ENCODE data around the gene FAIM. TPM values are rescaled to one million over a fixed set of nuclear protein-coding genes. Genes with fewer than 3 reads are reported as not detected.
"Not testable (repeated sequence)": the region's sequence is repeated elsewhere in the genome, so short reads cannot be mapped to it uniquely, and the experiment has no call there.

Gene FAIM
- polyA plus RNA-seq, 12 donors: 9.4 to 25.4 (median 15.6) TPM; not detected in 1

DNA sequence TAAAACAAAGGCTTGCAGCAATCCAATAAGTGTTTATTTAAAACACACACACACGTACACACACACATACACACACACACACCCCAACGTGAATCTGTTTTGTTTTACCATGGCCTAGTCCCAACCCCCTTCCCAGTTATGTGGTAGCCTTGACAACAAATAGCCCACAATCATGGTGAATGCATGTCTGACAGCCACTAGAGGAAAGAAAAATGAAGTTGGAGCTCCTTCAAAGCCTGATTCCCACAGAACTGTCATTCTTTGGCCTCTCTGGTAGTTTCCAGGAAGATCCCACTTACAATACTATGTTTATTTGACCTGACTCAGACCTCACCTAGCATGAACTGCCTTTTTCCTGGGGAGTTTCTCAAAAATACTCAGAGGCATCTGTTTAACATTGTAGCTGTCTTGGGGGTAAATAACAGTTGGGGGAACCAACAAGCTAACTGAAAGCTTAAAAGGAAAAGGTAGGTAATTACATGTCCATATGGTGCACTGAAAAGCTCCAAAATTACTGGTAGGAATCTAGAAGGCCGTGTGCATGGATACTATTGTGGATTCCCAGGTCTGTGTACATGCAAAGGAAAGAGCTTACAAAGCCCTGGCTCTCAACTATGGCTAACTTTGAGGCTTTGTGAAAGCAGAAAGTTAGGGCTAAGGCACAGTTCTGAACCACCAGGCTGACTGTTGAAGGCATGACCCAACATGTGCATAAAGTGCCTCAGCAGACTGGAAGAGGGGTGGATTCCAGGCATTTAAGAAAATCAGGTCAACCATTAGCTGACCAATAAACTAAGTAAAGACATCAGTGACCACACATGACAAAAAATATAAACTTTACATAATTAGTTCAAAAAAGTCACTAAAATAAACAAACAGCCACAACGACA is 65.3 kb downstream of the FAIM start:
- DNase-seq: peak; percentile 31

DNA sequence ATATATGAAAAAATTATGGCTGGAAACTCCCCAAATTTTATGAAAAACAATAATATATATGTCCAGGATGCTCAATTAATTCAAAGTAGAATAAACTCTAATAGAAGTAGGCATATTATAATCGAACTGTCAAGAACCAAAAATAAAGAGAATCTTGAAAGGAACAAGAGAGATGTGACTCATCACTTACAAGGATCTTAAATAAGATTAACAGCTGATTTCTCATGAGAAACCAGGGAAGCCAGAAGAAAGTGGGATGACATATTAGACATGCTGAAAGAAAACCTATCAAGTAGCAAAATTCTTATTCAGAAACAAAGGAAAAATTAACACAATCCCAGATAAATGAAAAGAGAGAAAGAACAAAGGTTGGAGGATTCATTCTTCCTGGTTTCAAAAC is 66.8 kb downstream of the FAIM start:
- DNase-seq: no peak

DNA sequence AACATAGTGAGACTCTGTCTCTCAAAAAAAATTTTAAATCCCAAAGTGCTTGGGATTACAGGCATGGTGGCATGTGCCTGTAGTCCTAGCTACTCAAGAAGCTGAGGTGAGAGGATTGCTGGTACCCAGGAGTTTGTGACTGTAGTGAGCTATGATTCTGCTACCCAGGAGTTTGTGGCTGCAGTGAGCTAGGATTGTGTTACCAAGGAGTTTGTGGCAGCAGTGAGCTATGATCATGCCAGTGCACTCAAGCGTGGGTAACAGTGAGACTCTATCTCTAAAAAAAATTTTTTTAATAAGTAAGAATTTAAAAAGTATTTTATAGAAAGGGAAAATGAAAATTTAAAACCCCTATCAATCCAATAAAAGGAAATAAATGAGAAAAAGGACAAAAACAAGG is 69.5 kb downstream of the FAIM start:
- DNase-seq: no peak

GRCh38 chr3:138678874-138679392 is 70.4 kb downstream of the FAIM start:
- no peak for DNase-seq

- not testable (repeated sequence) for DNase-seq
Observed at GRCh38 chr3:138680974-138681373, 72.4 kb downstream of the FAIM start.

DNA sequence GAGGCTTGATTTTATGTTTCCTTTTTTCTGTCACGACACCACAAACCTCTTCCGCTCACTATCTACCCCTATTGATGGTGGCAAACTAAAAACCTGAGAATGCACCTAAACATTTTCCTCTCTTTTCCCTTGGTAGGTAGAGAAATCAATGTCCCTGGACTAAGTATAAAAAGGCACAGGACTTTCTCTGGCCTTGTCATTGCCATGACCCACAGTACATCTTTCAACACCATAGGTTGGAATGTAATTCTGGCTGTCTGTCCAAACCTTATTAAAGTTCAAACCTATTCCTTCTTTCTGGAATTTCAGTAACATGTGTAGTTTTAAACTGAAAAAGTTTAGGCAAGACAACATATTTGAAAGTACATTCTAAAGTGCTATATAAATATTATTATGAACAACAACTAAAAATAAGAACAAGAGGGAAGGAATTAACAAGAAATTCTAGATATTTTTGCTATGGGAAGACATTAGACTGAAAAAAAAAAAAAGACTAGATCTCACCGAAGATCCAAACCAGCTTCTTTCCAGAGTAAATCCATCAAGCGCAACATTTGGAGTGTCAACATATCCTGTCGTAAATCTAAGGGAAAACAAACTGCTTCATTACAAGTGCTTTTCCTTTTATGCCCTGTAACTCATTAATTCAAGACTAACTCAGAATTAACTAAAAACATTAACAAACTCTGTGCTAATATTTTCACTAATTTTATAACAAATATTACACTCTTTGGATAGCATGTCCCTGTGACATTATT is 73.1 kb downstream of the FAIM start:
- no peak for DNase-seq

GRCh38 chr3:138682648-138683047 is 74.1 kb downstream of the FAIM start:
- no peak for DNase-seq

Other genes starting within 250 kb of the FAIM start
- gene ESYT3, start 174.2 kb upstream of the FAIM start, polyA plus RNA-seq (ENCODE audit: insufficient read length in 12 of 12): 10 to 100 TPM in 11 of 12 donors, not detected in 1; 10.4 to 31.0 (median 19.5) TPM
- 10 to 100 TPM in 11 of 12 donors, not detected in 1; 15.4 to 53.4 (median 22.5) TPM for gene CEP70, start 14.5 kb upstream of the FAIM start, polyA plus RNA-seq (ENCODE audit: insufficient read length in 12 of 12)
- 10 to 100 TPM in 10 of 12 donors, 1 to 10 TPM in 1, not detected in 1; 9.6 to 16.9 (median 12.7) TPM for gene PIK3CB, start 226.2 kb downstream of the FAIM start, polyA plus RNA-seq (ENCODE audit: insufficient read length in 12 of 12)